IPS-NIHi11 (cell line): Measurements from ENCODE around the gene GTF2H2.
"Not testable (repeated sequence)": the region's sequence is repeated elsewhere in the genome, so short reads cannot be mapped to it uniquely, and the experiment has no call there.

Source experiments
- DNase-seq: peaks from one replicate; pipeline ENCODE4 v3.0.0; 2012; ENCODE audit warnings: mixed read lengths, low spot score

Gene GTF2H2

DNA sequence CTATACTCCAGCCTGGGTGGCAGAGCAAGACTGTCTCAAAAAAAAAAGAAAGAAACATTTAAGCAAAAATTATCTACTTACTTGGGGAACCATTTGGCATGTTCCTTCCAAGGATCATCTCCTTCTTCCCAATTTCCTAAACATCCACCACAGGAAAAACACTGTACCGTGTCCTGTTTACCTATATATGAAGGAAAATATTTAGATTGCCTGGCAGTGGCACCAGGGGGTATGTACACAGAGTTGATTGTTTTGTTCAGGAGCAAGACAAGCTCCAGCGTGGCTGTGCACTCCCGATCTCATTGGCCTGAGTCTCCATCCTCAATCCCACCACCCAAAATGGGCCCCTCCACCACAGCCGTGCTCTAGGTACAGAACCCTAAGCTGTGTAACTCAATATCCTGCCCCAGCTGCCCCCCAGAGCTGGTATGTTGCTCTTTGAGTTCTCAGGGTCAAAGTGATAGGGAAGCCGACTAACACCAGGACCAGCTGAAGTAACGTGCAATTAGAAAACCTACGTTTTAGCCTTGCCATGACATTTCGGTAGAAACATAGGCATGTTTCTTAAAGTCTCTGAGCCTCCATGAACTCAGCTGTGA lies 56.2 kb downstream of the GTF2H2 start:
- no peak for DNase-seq

DNA sequence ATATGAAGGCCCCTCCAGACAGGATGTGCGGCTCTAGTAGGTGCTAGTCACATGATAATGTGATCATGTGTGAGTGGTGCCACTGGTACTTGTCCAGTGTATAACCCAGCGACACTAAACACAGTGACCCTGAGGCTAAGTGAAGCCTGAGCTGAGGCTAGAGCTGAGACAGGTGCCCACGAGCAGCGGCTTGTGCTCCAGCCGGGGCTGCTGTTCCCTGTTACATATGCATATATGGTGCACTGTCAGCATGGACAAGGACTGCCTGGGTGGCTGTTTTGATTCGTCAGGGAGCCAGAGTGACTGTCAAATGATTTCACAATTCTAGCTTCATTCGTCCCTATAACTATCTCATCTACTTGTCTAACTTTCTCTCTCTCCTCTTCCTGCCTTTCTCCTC lies 60.5 kb downstream of the GTF2H2 start:
- DNase-seq: not testable (repeated sequence)
